Brain microvascular endothelial cell (primary cell): Measurements from ENCODE around the gene C1QL4.

Source experiments
- DNase-seq: peaks from one replicate; pipeline ENCODE4 v3.0.0-alpha.2; 2020
- H3K27ac ChIP-seq: fragments of 250-450 bp; sonication (Bioruptor Pico); 2 replicates; pipeline ENCODE4 v1.5.1; 2020; ENCODE audit warnings: mild to moderate bottlenecking, moderate library complexity
- H3K27me3 ChIP-seq: fragments of 250-450 bp; sonication (Bioruptor Pico); replicated peaks from 2 replicates; pipeline ENCODE4 v1.5.1; 2020; ENCODE audit warnings: mild to moderate bottlenecking
- H3K36me3 ChIP-seq: fragments of 250-450 bp; sonication (Bioruptor Pico); replicated peaks from 2 replicates; pipeline ENCODE4 v1.5.1; 2020; ENCODE audit warnings: mild to moderate bottlenecking
- H3K4me3 ChIP-seq: 2 replicates; pipeline ENCODE4 v1.5.1; 2011; ENCODE audit warnings: low read depth, mild to moderate bottlenecking, control low read depth, low read length, moderate library complexity
- CTCF ChIP-seq: IDR thresholded peaks from 2 replicates; pipeline ENCODE4 v1.5.1; 2011; ENCODE audit warnings: low read depth, mild to moderate bottlenecking, moderate library complexity, low read length, control low read depth, inconsistent platforms; ENCODE audit errors: missing control alignments
- in situ Hi-C: cut with HindIII; loops from 2 replicates; pipeline ENCODE4 v1.10.0; 2017; ENCODE audit warnings: low sequenced_read_pairs, low pct_ligation_motif_present

Gene C1QL4

GRCh38 chr12:49304161-49304560, 32.8 kb downstream of the C1QL4 start:
- Histone ChIP-seq H3K36me3 (no peaks in the 10 kb centered on the region), H3K4me3 (no peak overlapping the region), H3K27ac (no peak overlapping the region), H3K27me3 (no peaks in the 10 kb centered on the region)
- no peak for TF ChIP-seq CTCF
- in situ Hi-C loops = no loop called here
- peak; percentile 44 for DNase-seq

GRCh38 chr12:49301760-49302159, 35.2 kb downstream of the C1QL4 start:
- H3K4me3 ChIP-seq = no peak overlapping the region
- H3K27me3 ChIP-seq = peaks cover 6% of the 10 kb centered on the region
- DNase-seq = no peak
- in situ Hi-C loops = no loop called here
- TF ChIP-seq CTCF = no peak
- H3K27ac ChIP-seq = no peak overlapping the region
- no peaks in the 10 kb centered on the region for H3K36me3 ChIP-seq

GRCh38 chr12:49298160-49298559, 38.8 kb downstream of the C1QL4 start:
- Histone ChIP-seq H3K27ac (no peak overlapping the region), H3K4me3 (no peak overlapping the region), H3K36me3 (no peaks in the 10 kb centered on the region), H3K27me3 (peaks cover 32% of the 10 kb centered on the region)
- no peak for DNase-seq
- in situ Hi-C loops = no loop called here
- peak; percentile 31 for TF ChIP-seq CTCF

- Histone ChIP-seq H3K27ac (no peak overlapping the region), H3K36me3 (no peaks in the 10 kb centered on the region), H3K27me3 (peaks cover 32% of the 10 kb centered on the region), H3K4me3 (no peak overlapping the region)
- no peak for DNase-seq
- in situ Hi-C loops = no loop called here
- TF ChIP-seq CTCF = no peak
Observed at GRCh38 chr12:49297695-49298060, 39.3 kb downstream of the C1QL4 start.

- H3K27me3 ChIP-seq = peaks cover 32% of the 10 kb centered on the region
- H3K27ac ChIP-seq = no peak overlapping the region
- no peaks in the 10 kb centered on the region for H3K36me3 ChIP-seq
- TF ChIP-seq CTCF = peak; percentile 13
- no peak for DNase-seq
- in situ Hi-C loops = no loop called here
- no peak overlapping the region for H3K4me3 ChIP-seq
Observed at GRCh38 chr12:49296836-49297694, 39.9 kb downstream of the C1QL4 start.
